Osteoblast (primary cell): ENCODE results near the gene CDH22. TPM values are rescaled to one million over a fixed set of nuclear protein-coding genes. Genes with fewer than 3 reads are reported as not detected.

Source experiments
- DNase-seq: peaks from one replicate; pipeline ENCODE4 v3.0.0; 2011; ENCODE audit warnings: low spot score, mixed read lengths; ENCODE audit not compliant: insufficient read length; ENCODE audit errors: missing footprints
- H2AFZ ChIP-seq: 2 replicates; pipeline ENCODE4 v1.6.0; 2011; ENCODE audit warnings: mild to moderate bottlenecking, low read length
- H3K27ac ChIP-seq: 2 replicates; pipeline ENCODE4 v1.5.1; 2011; ENCODE audit warnings: mild to moderate bottlenecking, low read depth, low read length, moderate library complexity
- H3K27me3 ChIP-seq: 2 replicates; pipeline ENCODE4 v1.6.0; 2012; ENCODE audit warnings: mild to moderate bottlenecking, control low read depth, inconsistent platforms, low read length, moderate library complexity; ENCODE audit not compliant: insufficient read depth
- H3K36me3 ChIP-seq: 2 replicates; pipeline ENCODE4 v1.5.1; 2011; ENCODE audit warnings: mild to moderate bottlenecking, low read length, control low read depth, moderate library complexity; ENCODE audit not compliant: insufficient read depth
- H3K4me1 ChIP-seq: 2 replicates; pipeline ENCODE4 v1.5.1; 2011; ENCODE audit warnings: mild to moderate bottlenecking, low read length, control low read depth, moderate library complexity; ENCODE audit not compliant: insufficient read depth
- H3K4me2 ChIP-seq: 2 replicates; pipeline ENCODE4 v1.6.0; 2011; ENCODE audit warnings: mild to moderate bottlenecking, low read length; ENCODE audit not compliant: insufficient read depth
- H3K4me3 ChIP-seq: fragments of 200-600 bp; sonication (generic); 3 replicates; pipeline ENCODE4 v1.5.1; 2012; ENCODE audit warnings: mild to moderate bottlenecking, low read length, inconsistent platforms; ENCODE audit not compliant: insufficient read depth
- H3K79me2 ChIP-seq: 2 replicates; pipeline ENCODE4 v1.6.0; 2012; ENCODE audit warnings: mild to moderate bottlenecking, low read length, control low read depth, inconsistent platforms; ENCODE audit not compliant: insufficient read depth
- H3K9me3 ChIP-seq: 2 replicates; pipeline ENCODE4 v1.5.1; 2011; ENCODE audit warnings: low read depth, low read length, control low read depth
- H4K20me1 ChIP-seq: 2 replicates; pipeline ENCODE4 v1.6.0; 2012; ENCODE audit warnings: mild to moderate bottlenecking, low read length, control low read depth; ENCODE audit not compliant: insufficient read depth
- total RNA-seq: library from RNA; depleted of rRNA; stranded (reverse); fragments of >200 nt; gene quantifications from 2 replicates; pipeline ENCODE4 v1.2.3, GENCODE V29; 2012
- TF ChIP-seq, protein P1 (sequence below): IDR thresholded peaks from 2 replicates; pipeline ENCODE4 v1.5.1; 2011; ENCODE audit warnings: mild to moderate bottlenecking, low read depth, low read length, moderate library complexity; ENCODE audit errors: extremely low read depth

The CDH22 gene
- total RNA-seq, 1 donor: not detected

GRCh38 chr20:46178891-46179290 lies 129.4 kb downstream of the CDH22 start:
- Histone ChIP-seq H3K27ac (no peak overlapping the region), H3K9me3 (no peaks in the 10 kb centered on the region), H3K4me1 (no peaks in the 10 kb centered on the region), H4K20me1 (no peaks in the 10 kb centered on the region), H3K4me3 (no peak overlapping the region), H3K79me2 (no peaks in the 10 kb centered on the region), H3K4me2 (no peak overlapping the region), H3K36me3 (no peaks in the 10 kb centered on the region), H3K27me3 (peaks cover 34% of the 10 kb centered on the region), H2AFZ (no peak overlapping the region)
- TF ChIP-seq, protein P1, sequence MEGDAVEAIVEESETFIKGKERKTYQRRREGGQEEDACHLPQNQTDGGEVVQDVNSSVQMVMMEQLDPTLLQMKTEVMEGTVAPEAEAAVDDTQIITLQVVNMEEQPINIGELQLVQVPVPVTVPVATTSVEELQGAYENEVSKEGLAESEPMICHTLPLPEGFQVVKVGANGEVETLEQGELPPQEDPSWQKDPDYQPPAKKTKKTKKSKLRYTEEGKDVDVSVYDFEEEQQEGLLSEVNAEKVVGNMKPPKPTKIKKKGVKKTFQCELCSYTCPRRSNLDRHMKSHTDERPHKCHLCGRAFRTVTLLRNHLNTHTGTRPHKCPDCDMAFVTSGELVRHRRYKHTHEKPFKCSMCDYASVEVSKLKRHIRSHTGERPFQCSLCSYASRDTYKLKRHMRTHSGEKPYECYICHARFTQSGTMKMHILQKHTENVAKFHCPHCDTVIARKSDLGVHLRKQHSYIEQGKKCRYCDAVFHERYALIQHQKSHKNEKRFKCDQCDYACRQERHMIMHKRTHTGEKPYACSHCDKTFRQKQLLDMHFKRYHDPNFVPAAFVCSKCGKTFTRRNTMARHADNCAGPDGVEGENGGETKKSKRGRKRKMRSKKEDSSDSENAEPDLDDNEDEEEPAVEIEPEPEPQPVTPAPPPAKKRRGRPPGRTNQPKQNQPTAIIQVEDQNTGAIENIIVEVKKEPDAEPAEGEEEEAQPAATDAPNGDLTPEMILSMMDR: no peak
- no peak for DNase-seq

DNA sequence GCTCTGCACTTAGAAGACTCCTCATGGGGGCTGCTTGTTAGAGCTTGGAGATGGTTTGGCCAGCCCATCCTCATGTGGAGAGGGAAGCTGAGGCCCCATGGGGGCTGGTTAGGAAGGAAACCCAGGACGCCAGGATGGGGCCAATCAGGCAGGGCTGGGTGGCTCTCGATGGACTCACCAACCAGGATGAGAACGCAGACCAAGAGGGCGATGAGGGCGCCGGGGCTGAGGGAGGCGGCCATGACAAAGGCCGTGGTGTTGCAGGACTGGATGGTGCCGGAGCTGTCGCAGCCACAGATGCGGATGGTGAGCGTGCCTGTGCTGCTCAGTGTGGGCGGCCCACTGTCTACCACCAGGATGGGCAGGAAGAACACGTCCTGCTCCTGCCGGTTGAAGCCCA lies 130.5 kb downstream of the CDH22 start:
- Histone ChIP-seq H2AFZ (no peak overlapping the region), H3K27ac (no peak overlapping the region), H3K27me3 (peaks cover 41% of the 10 kb centered on the region)

DNA sequence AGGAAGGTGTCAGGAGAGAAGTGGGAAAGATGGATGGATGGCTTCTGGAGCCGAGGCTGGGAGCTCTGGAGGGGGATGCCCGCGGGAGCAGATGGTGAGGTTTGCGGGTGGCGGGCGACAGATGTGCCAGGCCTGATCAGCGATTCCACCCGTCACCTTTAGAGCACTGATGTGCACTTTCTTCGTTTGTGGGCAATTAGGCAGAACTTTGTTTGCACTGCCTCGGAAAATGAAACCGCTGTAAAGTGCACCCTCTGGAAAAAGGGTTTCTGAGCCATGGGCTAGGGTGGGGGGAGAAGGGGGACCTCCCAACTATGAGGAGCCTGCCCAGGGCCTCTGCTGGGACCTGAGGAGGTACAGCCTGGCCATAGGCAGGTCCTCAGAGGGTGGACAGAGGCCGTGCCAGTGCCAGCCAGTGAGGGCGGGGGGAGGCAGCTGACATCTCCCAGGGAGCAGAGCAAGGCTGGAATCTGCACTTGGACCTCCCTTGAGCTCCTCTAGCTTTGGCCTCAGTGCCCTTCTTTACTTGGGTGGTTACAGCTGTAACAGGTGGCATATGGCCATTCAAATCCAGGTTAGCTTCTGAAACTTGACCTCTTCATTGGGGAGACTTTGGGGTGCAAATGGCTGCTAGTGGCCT lies 131.4 kb downstream of the CDH22 start:
- TF ChIP-seq, protein P1: no peak
- no peaks in the 10 kb centered on the region for H3K36me3 ChIP-seq
- H3K27me3 ChIP-seq: peaks cover 41% of the 10 kb centered on the region
- no peaks in the 10 kb centered on the region for H3K79me2 ChIP-seq
- H2AFZ ChIP-seq: no peak overlapping the region
- H3K4me2 ChIP-seq: no peak overlapping the region
- no peak overlapping the region for H3K27ac ChIP-seq
- H4K20me1 ChIP-seq: no peaks in the 10 kb centered on the region
- DNase-seq: no peak
- H3K4me1 ChIP-seq: no peaks in the 10 kb centered on the region
- H3K9me3 ChIP-seq: no peaks in the 10 kb centered on the region
- H3K4me3 ChIP-seq: no peak overlapping the region

More for the DNA sequence above, 130.5 kb downstream of the CDH22 start:
- no peaks in the 10 kb centered on the region for H3K9me3 ChIP-seq
- H3K4me3 ChIP-seq: no peak overlapping the region
- no peaks in the 10 kb centered on the region for H3K36me3 ChIP-seq
- DNase-seq: no peak
- H4K20me1 ChIP-seq: no peaks in the 10 kb centered on the region
- TF ChIP-seq, protein P1: no peak
- no peak overlapping the region for H3K4me2 ChIP-seq
- no peaks in the 10 kb centered on the region for H3K4me1 ChIP-seq
- H3K79me2 ChIP-seq: no peaks in the 10 kb centered on the region

DNA sequence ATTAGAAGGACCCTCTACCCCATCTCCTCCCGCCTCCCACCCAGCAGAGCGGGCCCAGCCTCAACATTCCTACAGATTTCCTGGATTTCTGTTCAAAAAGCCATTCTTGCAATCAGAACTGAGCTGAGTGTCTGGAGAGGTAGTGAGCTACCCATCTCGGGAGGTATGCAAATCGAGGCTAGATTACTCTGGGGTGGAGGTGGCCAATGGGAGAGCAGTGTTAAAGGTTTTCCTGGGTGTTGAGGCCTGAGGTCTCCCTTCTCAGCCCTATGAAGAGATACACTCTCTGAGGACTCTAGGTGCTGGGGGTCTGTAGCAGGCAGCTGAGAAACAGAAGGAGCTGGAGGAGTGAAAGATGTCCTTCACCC lies 133.2 kb downstream of the CDH22 start:
- Histone ChIP-seq H3K9me3 (no peaks in the 10 kb centered on the region), H3K4me2 (no peak overlapping the region), H3K27ac (no peak overlapping the region), H3K27me3 (peaks cover 42% of the 10 kb centered on the region), H3K4me1 (no peaks in the 10 kb centered on the region), H4K20me1 (no peaks in the 10 kb centered on the region), H3K36me3 (no peaks in the 10 kb centered on the region), H3K79me2 (no peaks in the 10 kb centered on the region), H2AFZ (no peak overlapping the region), H3K4me3 (no peak overlapping the region)
- DNase-seq: no peak
- TF ChIP-seq, protein P1: no peak
